K562 (cell line): Measurements from ENCODE around the gene CYS1. TPM values are rescaled to one million over a fixed set of nuclear protein-coding genes. Genes with fewer than 3 reads are reported as not detected.

Experiments
- AFF1 ChIP-seq, 2 experiments: fragments of 450-650 bp; IDR thresholded peaks; 2 replicates each; pipeline ENCODE4 v1.6.1; 2018; ENCODE audit warnings: mild to moderate bottlenecking in 2 of 2, low read depth in 1 of 2; ENCODE audit not compliant: partially characterized antibody in 2 of 2
- AFF4 ChIP-seq: sonication (generic); formaldehyde crosslinking; IDR thresholded peaks from 2 replicates; pipeline ENCODE4 v1.8.0; 2023; ENCODE audit warnings: mild to moderate bottlenecking, missing genetic modification reagents
- BRD4 ChIP-seq: fragments of 200-600 bp; sonication (generic); IDR thresholded peaks from 2 replicates; pipeline ENCODE4 v1.6.1; 2017; ENCODE audit warnings: inconsistent platforms
- CBX1 ChIP-seq: sonication (generic); IDR thresholded peaks from 2 replicates; pipeline ENCODE4 v1.6.1; 2016; ENCODE audit warnings: antibody characterized with exemption, low read depth, mild to moderate bottlenecking
- CC2D1A ChIP-seq: fragments of 450-650 bp; IDR thresholded peaks from 2 replicates; pipeline ENCODE4 v1.6.1; 2017; ENCODE audit warnings: mild to moderate bottlenecking
- CCNT2 ChIP-seq: IDR thresholded peaks from 2 replicates; pipeline ENCODE4 v1.6.1; 2011; ENCODE audit warnings: borderline replicate concordance, low read depth, mild to moderate bottlenecking, moderate library complexity, mixed read lengths, low read length; ENCODE audit not compliant: insufficient read length; ENCODE audit errors: extremely low read depth
- GTF2E2 ChIP-seq: fragments of 200-800 bp; sonication (Bioruptor generic); IDR thresholded peaks from 2 replicates; pipeline ENCODE4 v1.6.1; 2016; ENCODE audit warnings: missing genetic modification characterization, missing compliant biosample characterization
- SMARCC2 ChIP-seq: fragments of 450-650 bp; IDR thresholded peaks from 2 replicates; pipeline ENCODE4 v1.6.1; 2017; ENCODE audit warnings: antibody characterized with exemption, moderate library complexity, mild to moderate bottlenecking, low read depth
- TCF7 ChIP-seq: sonication (generic); IDR thresholded peaks from 2 replicates; pipeline ENCODE4 v1.6.1; 2016; ENCODE audit warnings: antibody characterized with exemption, borderline replicate concordance
- TFE3 ChIP-seq: fragments of 450-650 bp; formaldehyde crosslinking; IDR thresholded peaks from 2 replicates; pipeline ENCODE4 v1.4.0; 2020; ENCODE audit warnings: mild to moderate bottlenecking, mixed read lengths
- THRAP3 ChIP-seq: fragments of 450-650 bp; IDR thresholded peaks from 2 replicates; pipeline ENCODE4 v1.6.1; 2016; ENCODE audit warnings: mild to moderate bottlenecking, inconsistent platforms, borderline replicate concordance
- YBX1 ChIP-seq: fragments of 450-650 bp; IDR thresholded peaks from 2 replicates; pipeline ENCODE4 v1.7.1; 2016; ENCODE audit warnings: mild to moderate bottlenecking
- ZBED1 ChIP-seq: IDR thresholded peaks from 2 replicates; pipeline ENCODE4 v1.6.1; 2014
- ZNF354B ChIP-seq: fragments of 250-450 bp; sonication (Bioruptor Pico); IDR thresholded peaks from 2 replicates; pipeline ENCODE4 v1.4.0; 2020
- ZNF551 ChIP-seq: fragments of 250-450 bp; sonication (Bioruptor Pico); IDR thresholded peaks from 2 replicates; pipeline ENCODE4 v1.5.0; 2021; ENCODE audit warnings: mild to moderate bottlenecking, moderate library complexity
- ZNF717 ChIP-seq: fragments of 250-450 bp; sonication (Bioruptor Pico); IDR thresholded peaks from 2 replicates; pipeline ENCODE4 v1.5.0; 2021
- polyA plus RNA-seq, 8 experiments: library from polyadenylated mRNA; depleted of rRNA in 4 of 8; stranded (reverse) in 5 of 8; unstranded in 3 of 8; fragments of >200 nt; fragmentation: Nextera tagmentation in 2 of 8; fragmentation: Illumina TruSeq in 1 of 8; extraction: Ambion mirVana in 2 of 8; extraction: Trizol in 1 of 8; gene quantifications; 2 replicates each; pipeline versions ENCODE4 v1.2.1 to v1.2.3, GENCODE V29; 2011 to 2014; ENCODE audit warnings: inconsistent platforms in 1 of 8, missing spikeins in 1 of 8
- total RNA-seq, 7 experiments: library from RNA; depleted of rRNA in 6 of 7; stranded (reverse); fragments of >200 nt in 6 of 7; fragmentation: Illumina TruSeq in 2 of 7; extraction: Trizol in 2 of 7; gene quantifications; 2 replicates each; pipeline versions ENCODE4 v1.2.1 to v1.2.3, GENCODE V29; 2011 to 2021; ENCODE audit warnings: low replicate concordance in 1 of 7

Gene CYS1
- total and polyA plus RNA-seq, 9 of the 15 experiments (the other 6 are each of a cell fraction or from before 2014, with no cell fraction given): 0.11 to 0.13 TPM; not detected in 7

GRCh38 chr2:10122500-10123280 is 42.5 kb upstream of the CYS1 start, which contains the start of gene RRM2 (continued):
- TF ChIP-seq TFE3 (CRISPR knock-in tag): no peak
- TF ChIP-seq AFF1 (IDR thresholded peaks at IDR 0.05; ENCODE audit: low read depth in 1 of 2, partially characterized antibody in 2 of 2): peak in 1 of 2 experiments; percentile 36
- no peak for TF ChIP-seq ZNF717
- no peak for TF ChIP-seq THRAP3
- TF ChIP-seq ZBED1: peak; percentile 76
- TF ChIP-seq GTF2E2: no peak
- TF ChIP-seq ZNF551 (CRISPR knock-in tag): no peak
- no peak for TF ChIP-seq CCNT2
- peak; percentile 92; the same call in 1 of the 2 replicates for TF ChIP-seq AFF4 (CRISPR knock-in tag)
- peak; percentile 93 for TF ChIP-seq CBX1
- TF ChIP-seq CC2D1A: peak; percentile 93
- no peak for TF ChIP-seq BRD4
- TF ChIP-seq SMARCC2: no peak
- no peak for TF ChIP-seq ZNF354B (CRISPR knock-in tag)
- no peak for TF ChIP-seq YBX1
- TF ChIP-seq TCF7: 0 out of 2 replicates have a peak, but pooled peaks have one; percentile 22
